Activated B cell treated with CpG ODN at 0.5 μM for 24 hours (primary cell): ENCODE measurements around the gene ZNF23. TPM values are rescaled to one million over a fixed set of nuclear protein-coding genes. Genes with fewer than 3 reads are reported as not detected.

Source experiments
- ATAC-seq: fragments of 200-7000 bp; cut with Tn5 transposase; one replicate; pipeline ENCODE4 v1.10.0; 2021; ENCODE audit warnings: low read depth, mild to moderate bottlenecking, moderate library complexity
- CTCF ChIA-PET: fragments of 350-600 bp; sonication (Branson Sonifier 250); formaldehyde crosslinking; loops from one replicate; lab custom pipeline; 2021; ENCODE audit warnings: antibody characterized with exemption; lab: Charles Lee
- POLR2A ChIA-PET: fragments of 350-600 bp; sonication (Branson Sonifier 250); formaldehyde crosslinking; loops from one replicate; lab custom pipeline; 2021; ENCODE audit warnings: antibody characterized with exemption; lab: Charles Lee
- DNase-seq: peaks from one replicate; pipeline ENCODE4 v3.0.0; 2022
- H3K27ac Mint-ChIP-seq: one replicate; pipeline ENCODE4 v1.8.0; 2020; ENCODE audit warnings: mixed read lengths
- H3K27me3 Mint-ChIP-seq: one replicate; pipeline ENCODE4 v1.8.0; 2021; ENCODE audit warnings: mixed read lengths
- H3K36me3 Mint-ChIP-seq: one replicate; pipeline ENCODE4 v1.8.0; 2021; ENCODE audit warnings: low read depth, mixed read lengths
- H3K4me1 Mint-ChIP-seq: one replicate; pipeline ENCODE4 v1.8.0; 2021; ENCODE audit warnings: mixed read lengths
- H3K4me3 Mint-ChIP-seq: one replicate; pipeline ENCODE4 v1.8.0; 2020; ENCODE audit warnings: mild to moderate bottlenecking, mixed read lengths
- H3K9me3 Mint-ChIP-seq: one replicate; pipeline ENCODE4 v1.8.0; 2020; ENCODE audit warnings: mixed read lengths
- intact Hi-C: fragments of 100-400 bp; cut with micrococcal nuclease; formaldehyde crosslinking; loops from one replicate; pipeline ENCODE4 v1.15.1; 2024
- total RNA-seq: library from RNA; stranded (reverse); gene quantifications from 2 replicates; pipeline ENCODE4 v1.2.3, GENCODE V29; 2022
- TF ChIP-seq, protein P1 (sequence below): fragments of 200-600 bp; IDR thresholded peaks from one replicate; pipeline ENCODE4 v1.8.0; 2022; ENCODE audit warnings: antibody characterized with exemption, mild to moderate bottlenecking

The ZNF23 gene
- total RNA-seq, 1 donor from 2014 or later, result 13.3 TPM

- DNase-seq, result no peak
- Mint-ChIP-seq H3K27ac (no peak overlapping the region), H3K9me3 (no peaks in the 10 kb centered on the region), H3K4me1 (no peaks in the 10 kb centered on the region), H3K36me3 (no peaks in the 10 kb centered on the region), H3K27me3 (peaks cover 13% of the 10 kb centered on the region), H3K4me3 (no peak overlapping the region)
- POLR2A ChIA-PET, result no interaction called here
- CTCF ChIA-PET, result interaction anchor here (1.9 kb wide), 1 partner anchor 9 kb away, joined by 5 read pairs; no protein-coding TSS in a partner anchor
- intact Hi-C loops, result no loop called here
- ATAC-seq, result no peak
- TF ChIP-seq, protein P1, sequence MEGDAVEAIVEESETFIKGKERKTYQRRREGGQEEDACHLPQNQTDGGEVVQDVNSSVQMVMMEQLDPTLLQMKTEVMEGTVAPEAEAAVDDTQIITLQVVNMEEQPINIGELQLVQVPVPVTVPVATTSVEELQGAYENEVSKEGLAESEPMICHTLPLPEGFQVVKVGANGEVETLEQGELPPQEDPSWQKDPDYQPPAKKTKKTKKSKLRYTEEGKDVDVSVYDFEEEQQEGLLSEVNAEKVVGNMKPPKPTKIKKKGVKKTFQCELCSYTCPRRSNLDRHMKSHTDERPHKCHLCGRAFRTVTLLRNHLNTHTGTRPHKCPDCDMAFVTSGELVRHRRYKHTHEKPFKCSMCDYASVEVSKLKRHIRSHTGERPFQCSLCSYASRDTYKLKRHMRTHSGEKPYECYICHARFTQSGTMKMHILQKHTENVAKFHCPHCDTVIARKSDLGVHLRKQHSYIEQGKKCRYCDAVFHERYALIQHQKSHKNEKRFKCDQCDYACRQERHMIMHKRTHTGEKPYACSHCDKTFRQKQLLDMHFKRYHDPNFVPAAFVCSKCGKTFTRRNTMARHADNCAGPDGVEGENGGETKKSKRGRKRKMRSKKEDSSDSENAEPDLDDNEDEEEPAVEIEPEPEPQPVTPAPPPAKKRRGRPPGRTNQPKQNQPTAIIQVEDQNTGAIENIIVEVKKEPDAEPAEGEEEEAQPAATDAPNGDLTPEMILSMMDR, result no peak
Observed at GRCh38 chr16:71491054-71491453, 29.0 kb upstream of the ZNF23 start.

- ATAC-seq (no peak), DNase-seq (no peak)
- TF ChIP-seq, protein P1, result no peak
- intact Hi-C loops, result no loop called here
- CTCF ChIA-PET, result interaction anchor here (1.9 kb wide), 1 partner anchor 9 kb away, joined by 5 read pairs; no protein-coding TSS in a partner anchor
- Mint-ChIP-seq H3K4me1 (no peaks in the 10 kb centered on the region), H3K27ac (no peak overlapping the region), H3K36me3 (no peaks in the 10 kb centered on the region), H3K9me3 (no peaks in the 10 kb centered on the region), H3K27me3 (peaks cover 11% of the 10 kb centered on the region), H3K4me3 (no peak overlapping the region)
- POLR2A ChIA-PET, result no interaction called here
Observed at GRCh38 chr16:71490361-71490760, 28.3 kb upstream of the ZNF23 start.

GRCh38 chr16:71489122-71489521 lies 27.1 kb upstream of the ZNF23 start, which contains the start of gene ZNF19:
Gene ZNF19 (minus strand): TSS chr16:71489324. CDS start chr16:71482114, 7,210 bp downstream.
- H3K27me3 Mint-ChIP-seq, result peaks cover 11% of the 10 kb centered on the region
- no peaks in the 10 kb centered on the region for H3K9me3 Mint-ChIP-seq
- no peak within 1 kb of the TSS for H3K27ac Mint-ChIP-seq
- intact Hi-C loops, result loop anchor here (10.0 kb wide), 1 partner anchor 316 kb away; the partner anchor contains the start of gene AP1G1
- no peak for ATAC-seq
- no peak within 1 kb of the TSS for H3K4me3 Mint-ChIP-seq
- TF ChIP-seq, protein P1, result no peak
- CTCF ChIA-PET, result interaction anchor here (0.7 to 1.2 kb wide), 2 partner anchors 10 to 121 kb away, joined by 3 to 4 read pairs; no protein-coding TSS in a partner anchor
- POLR2A ChIA-PET, result no interaction called here
- no peak for DNase-seq
- H3K36me3 Mint-ChIP-seq, result no peaks in the 10 kb centered on the region
- peaks cover 7% of the 10 kb centered on the region for H3K4me1 Mint-ChIP-seq

- Mint-ChIP-seq H3K27ac (peak overlapping the region; percentile 92), H3K9me3 (no peaks in the 10 kb centered on the region), H3K36me3 (peaks cover 4% of the 10 kb centered on the region), H3K4me3 (peak overlapping the region; percentile 89), H3K27me3 (peaks cover 8% of the 10 kb centered on the region), H3K4me1 (peaks cover 17% of the 10 kb centered on the region)
- intact Hi-C loops, result loop anchor here (1.0 to 10.0 kb wide), 7 partner anchors 17 to 609 kb away; partner anchors contain the start of genes AP1G1, CMTR2, DHX38 and TXNL4B
- DNase-seq (peak; percentile 75), ATAC-seq (peak; percentile 85)
- POLR2A ChIA-PET, result interaction anchor here (0.6 to 3.0 kb wide), 8 partner anchors 21 to 398 kb away, joined by 3 to 94 read pairs (median 7); partner anchors contain the start of genes CMTR2 and ZNF23
- CTCF ChIA-PET, result interaction anchor here (1.0 to 1.7 kb wide), 4 partner anchors 22 to 127 kb away, joined by 3 to 10 read pairs (median 4); partner anchors contain the start of gene ZNF23
- TF ChIP-seq, protein P1, result no peak
Observed at GRCh38 chr16:71484006-71484893, 22.2 kb upstream of the ZNF23 start.
